ENCODE measurements around the gene DLG2.

DNA sequence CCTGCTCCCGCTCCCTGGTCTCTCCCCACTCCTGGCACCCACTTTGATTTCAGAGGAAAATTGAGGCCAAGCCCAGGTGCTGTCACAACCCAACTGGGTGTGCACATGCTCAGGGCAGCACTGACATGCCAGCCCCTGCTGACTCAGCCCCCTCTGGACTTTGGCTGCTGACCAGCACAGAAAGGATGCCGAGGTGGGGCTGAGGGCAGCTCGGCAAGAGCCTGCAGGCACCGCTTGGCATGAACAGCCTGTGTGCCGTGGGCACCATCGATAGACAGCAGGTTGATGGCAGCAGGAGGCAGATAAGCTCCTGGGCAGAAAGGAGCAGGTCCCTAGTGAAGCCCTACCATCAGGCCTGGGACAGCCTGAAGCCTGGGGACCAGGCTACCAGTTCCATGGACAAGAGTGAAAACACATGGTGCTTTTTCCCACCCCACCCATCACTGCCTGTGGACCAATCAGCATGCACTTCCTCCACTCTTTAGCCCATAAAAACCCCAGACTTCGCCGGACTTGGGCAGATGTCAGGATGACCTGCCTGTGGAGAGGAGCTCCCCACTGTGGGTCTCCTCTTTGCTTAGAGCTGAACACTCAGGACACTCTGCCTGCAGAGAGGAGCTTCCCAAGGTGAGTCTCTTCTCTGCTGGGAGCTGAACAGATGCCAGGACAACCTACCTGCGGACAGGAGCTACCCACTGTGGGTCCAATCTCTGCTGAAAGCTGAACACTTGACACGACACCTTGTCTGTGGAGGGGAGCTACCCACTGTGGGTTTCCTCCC is 832.3 kb downstream of the DLG2 start:
- TF ChIP-seq POLR2A (IDR thresholded peaks at IDR 0.05; ENCODE audit: low read depth, low read length) (no peak), POLR2AphosphoS5 (IDR thresholded peaks at IDR 0.05; ENCODE audit: low read depth, low read length) (no peak), TAF1 (IDR thresholded peaks at IDR 0.05; ENCODE audit: low read depth, low read length) (no peak), PAX5 (IDR thresholded peaks at IDR 0.05; ENCODE audit: insufficient read depth, low read length, severe bottlenecking) (no peak), SPI1 (IDR thresholded peaks at IDR 0.05; ENCODE audit: low read depth, low read length) (no peak), POU2F2 (IDR thresholded peaks at IDR 0.05; ENCODE audit: low read depth, low read length) (no peak)

Measured in GM12891 (cell line).